Mesothelial cell of epicardium (in vitro differentiated cells): ENCODE measurements around the gene CHST11. TPM values are rescaled to one million over a fixed set of nuclear protein-coding genes. Genes with fewer than 3 reads are reported as not detected.

Experiments
- DNase-seq, 2 experiments: peaks; one replicate each; pipeline ENCODE4 v3.0.0; 2021; ENCODE audit warnings: low spot score in 2 of 2; ENCODE audit not compliant: unreplicated experiment in 2 of 2
- H3K27ac Mint-ChIP-seq: 2 replicates; pipeline ENCODE4 v1.8.0; 2021; ENCODE audit warnings: mixed read lengths
- H3K27me3 Mint-ChIP-seq: 2 replicates; pipeline ENCODE4 v1.8.0; 2021; ENCODE audit warnings: low read depth, mixed read lengths
- H3K36me3 Mint-ChIP-seq: 2 replicates; pipeline ENCODE4 v1.8.0; 2021; ENCODE audit warnings: mixed read lengths
- H3K4me1 Mint-ChIP-seq: 2 replicates; pipeline ENCODE4 v1.8.0; 2021; ENCODE audit warnings: mixed read lengths
- H3K4me3 Mint-ChIP-seq: 2 replicates; pipeline ENCODE4 v1.8.0; 2021; ENCODE audit warnings: mild to moderate bottlenecking, moderate library complexity, mixed read lengths
- H3K9me3 Mint-ChIP-seq: 2 replicates; pipeline ENCODE4 v1.8.0; 2021; ENCODE audit warnings: mixed read lengths
- CTCF ChIP-seq: fragments of 200-600 bp; sonication (generic); IDR thresholded peaks from one replicate; pipeline ENCODE4 v1.5.0; 2021; ENCODE audit warnings: antibody characterized with exemption; ENCODE audit not compliant: unreplicated experiment
- total RNA-seq: library from RNA; stranded (reverse); gene quantifications from 3 replicates; pipeline ENCODE4 v1.2.1, GENCODE V29; 2021

Gene CHST11
- total RNA-seq, 1 donor from 2014 or later: 15.0 TPM

DNA sequence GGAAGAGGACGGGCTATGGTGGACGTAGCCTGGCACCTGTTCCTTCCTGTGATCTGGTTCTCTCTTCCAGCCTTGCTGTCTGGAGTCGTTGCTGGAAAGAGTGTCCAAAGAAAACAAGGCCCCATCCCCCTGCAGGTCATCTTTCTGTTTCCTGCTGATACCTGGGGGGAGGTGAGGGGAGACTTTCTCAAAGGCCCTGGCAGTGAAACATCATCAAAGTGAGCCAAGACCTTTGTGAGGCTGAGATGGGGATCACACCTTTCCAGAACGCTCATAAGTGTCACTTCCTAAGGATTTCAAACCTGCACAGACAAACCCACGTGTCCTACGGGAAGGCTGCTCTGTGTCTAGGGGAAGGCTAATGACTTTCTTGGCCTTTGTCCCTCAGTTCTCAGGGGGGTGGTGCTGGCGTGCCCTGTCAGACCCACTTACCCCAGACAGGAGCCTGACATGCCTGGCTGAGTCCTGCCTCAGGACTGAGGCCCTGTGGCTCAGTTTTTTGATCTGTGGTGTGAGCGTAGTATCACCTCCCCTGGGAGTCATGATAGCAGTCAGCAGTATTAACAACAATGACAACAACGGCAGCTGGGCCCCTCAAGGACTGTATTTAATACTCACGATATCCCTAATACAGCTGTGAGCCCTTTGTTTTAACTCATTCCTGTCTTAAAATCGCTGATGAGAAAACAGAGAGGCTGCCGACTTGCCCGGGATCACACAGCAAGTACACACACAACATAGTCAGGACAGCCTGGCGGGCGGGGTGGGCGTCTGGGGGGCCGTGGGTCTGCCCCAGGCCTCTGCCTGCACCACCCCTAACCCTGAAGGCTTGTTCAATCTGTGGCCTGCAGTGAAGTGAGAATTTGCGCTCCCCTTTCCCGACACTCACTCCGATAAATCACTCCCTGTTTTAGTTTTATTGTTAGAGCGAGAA is 266.1 kb downstream of the CHST11 start:
- H3K4me1 Mint-ChIP-seq: peaks cover 32% of the 10 kb centered on the region
- H3K27me3 Mint-ChIP-seq: peaks cover 5% of the 10 kb centered on the region
- no peaks in the 10 kb centered on the region for H3K36me3 Mint-ChIP-seq
- no peak for DNase-seq
- no peak overlapping the region for H3K4me3 Mint-ChIP-seq
- no peaks in the 10 kb centered on the region for H3K9me3 Mint-ChIP-seq
- no peak for TF ChIP-seq CTCF
- no peak overlapping the region for H3K27ac Mint-ChIP-seq

GRCh38 chr12:104723895-104724294 is 267.1 kb downstream of the CHST11 start:
- peaks cover 5% of the 10 kb centered on the region for H3K27me3 Mint-ChIP-seq
- no peaks in the 10 kb centered on the region for H3K36me3 Mint-ChIP-seq
- no peaks in the 10 kb centered on the region for H3K9me3 Mint-ChIP-seq
- peaks cover 24% of the 10 kb centered on the region for H3K4me1 Mint-ChIP-seq
- no peak for TF ChIP-seq CTCF
- DNase-seq: no peak
- no peak overlapping the region for H3K4me3 Mint-ChIP-seq
- no peak overlapping the region for H3K27ac Mint-ChIP-seq

- H3K4me3 Mint-ChIP-seq: no peak overlapping the region
- DNase-seq: no peak
- no peaks in the 10 kb centered on the region for H3K9me3 Mint-ChIP-seq
- H3K36me3 Mint-ChIP-seq: no peaks in the 10 kb centered on the region
- no peak for TF ChIP-seq CTCF
- H3K27ac Mint-ChIP-seq: no peak overlapping the region
- peaks cover 24% of the 10 kb centered on the region for H3K4me1 Mint-ChIP-seq
- H3K27me3 Mint-ChIP-seq: peaks cover 6% of the 10 kb centered on the region
These were observed 268.3 kb downstream of the CHST11 start for GRCh38 chr12:104724992-104725585.

GRCh38 chr12:104725610-104726009 is 268.9 kb downstream of the CHST11 start:
- no peak overlapping the region for H3K27ac Mint-ChIP-seq

More at GRCh38 chr12:104725610-104726009, 268.9 kb downstream of the CHST11 start:
- Mint-ChIP-seq H3K4me3 (no peak overlapping the region), H3K36me3 (no peaks in the 10 kb centered on the region), H3K27me3 (peaks cover 6% of the 10 kb centered on the region), H3K9me3 (no peaks in the 10 kb centered on the region), H3K4me1 (peaks cover 21% of the 10 kb centered on the region)
- TF ChIP-seq CTCF: no peak
- DNase-seq: no peak
